Neural progenitor cell (in vitro differentiated cells): ENCODE measurements around the gene OR5AC2.

Experiments used
- CTCF ChIP-seq: fragments of 200-600 bp; sonication (generic); IDR thresholded peaks from 2 replicates; pipeline ENCODE4 v1.5.1; 2017; ENCODE audit warnings: antibody characterized with exemption, mild to moderate bottlenecking
- EZH2 ChIP-seq: fragments of 200-600 bp; sonication (generic); IDR thresholded peaks from 2 replicates; pipeline ENCODE4 v1.6.1; 2017; ENCODE audit warnings: antibody characterized with exemption, mild to moderate bottlenecking, moderate library complexity

- TF ChIP-seq CTCF (no peak), EZH2 (no peak)
Measured at GRCh38 chr3:98115717-98116116, 28.7 kb downstream of the OR5AC2 start.
